ENCODE results near the gene MYO19.

Gene MYO19, protein sequence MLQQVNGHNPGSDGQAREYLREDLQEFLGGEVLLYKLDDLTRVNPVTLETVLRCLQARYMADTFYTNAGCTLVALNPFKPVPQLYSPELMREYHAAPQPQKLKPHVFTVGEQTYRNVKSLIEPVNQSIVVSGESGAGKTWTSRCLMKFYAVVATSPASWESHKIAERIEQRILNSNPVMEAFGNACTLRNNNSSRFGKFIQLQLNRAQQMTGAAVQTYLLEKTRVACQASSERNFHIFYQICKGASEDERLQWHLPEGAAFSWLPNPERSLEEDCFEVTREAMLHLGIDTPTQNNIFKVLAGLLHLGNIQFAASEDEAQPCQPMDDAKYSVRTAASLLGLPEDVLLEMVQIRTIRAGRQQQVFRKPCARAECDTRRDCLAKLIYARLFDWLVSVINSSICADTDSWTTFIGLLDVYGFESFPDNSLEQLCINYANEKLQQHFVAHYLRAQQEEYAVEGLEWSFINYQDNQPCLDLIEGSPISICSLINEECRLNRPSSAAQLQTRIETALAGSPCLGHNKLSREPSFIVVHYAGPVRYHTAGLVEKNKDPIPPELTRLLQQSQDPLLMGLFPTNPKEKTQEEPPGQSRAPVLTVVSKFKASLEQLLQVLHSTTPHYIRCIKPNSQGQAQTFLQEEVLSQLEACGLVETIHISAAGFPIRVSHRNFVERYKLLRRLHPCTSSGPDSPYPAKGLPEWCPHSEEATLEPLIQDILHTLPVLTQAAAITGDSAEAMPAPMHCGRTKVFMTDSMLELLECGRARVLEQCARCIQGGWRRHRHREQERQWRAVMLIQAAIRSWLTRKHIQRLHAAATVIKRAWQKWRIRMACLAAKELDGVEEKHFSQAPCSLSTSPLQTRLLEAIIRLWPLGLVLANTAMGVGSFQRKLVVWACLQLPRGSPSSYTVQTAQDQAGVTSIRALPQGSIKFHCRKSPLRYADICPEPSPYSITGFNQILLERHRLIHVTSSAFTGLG

GRCh38 chr17:36534840-36535668 lies at the start of gene MYO19, which contains the start of gene PIGW:
Gene MYO19 (minus strand): TSS chr17:36534868. CDS start chr17:36532538, 2,330 bp downstream.
Gene PIGW (plus strand): TSS chr17:36534987. CDS start chr17:36537102, 2,115 bp downstream.
- DNase-seq (ENCODE audit: low read depth), result peak; percentile 82

DNA sequence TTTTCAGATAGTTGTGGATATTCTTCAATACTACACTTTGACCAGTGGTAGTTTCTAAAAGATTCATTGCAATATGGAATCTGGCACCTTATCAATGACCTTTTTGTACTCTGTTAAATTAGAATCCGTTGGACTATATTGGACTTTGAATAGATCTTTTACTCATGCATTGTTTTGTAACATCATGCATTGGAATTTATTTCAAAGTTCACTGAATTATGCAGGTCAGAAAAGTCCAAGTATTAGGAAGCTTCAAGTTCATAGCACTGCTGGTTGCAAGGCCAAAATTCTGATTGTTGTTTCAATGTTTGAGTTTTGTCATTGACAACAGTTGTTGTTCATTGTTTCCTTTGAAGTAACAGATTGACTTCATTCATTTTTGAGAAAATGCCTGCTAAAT lies 49.1 kb upstream of the MYO19 start:
- DNase-seq (ENCODE audit: low read depth), result no peak

- no peak for DNase-seq (ENCODE audit: low read depth)
Observed at GRCh38 chr17:36578671-36579070, 44.0 kb upstream of the MYO19 start.

DNA sequence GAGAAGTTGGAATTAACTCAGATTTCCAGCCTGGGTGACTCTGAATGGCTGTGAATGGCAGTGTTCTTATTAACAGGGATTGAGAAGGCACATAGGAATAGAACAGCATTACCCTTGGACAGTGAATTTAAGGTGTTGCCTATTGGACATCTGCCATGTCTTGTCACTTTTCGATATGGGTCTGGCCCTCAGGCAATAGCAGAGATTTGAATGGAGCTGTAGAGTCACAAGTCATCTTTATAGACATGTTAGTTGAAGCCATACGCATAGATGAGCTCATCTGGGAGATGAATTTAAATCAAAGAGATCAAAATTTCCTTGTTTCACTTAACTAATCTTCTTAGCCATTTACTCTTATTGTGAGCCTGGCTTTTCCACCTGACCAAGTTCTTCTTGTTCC lies 42.1 kb upstream of the MYO19 start:
- no peak for DNase-seq (ENCODE audit: low read depth)

DNA sequence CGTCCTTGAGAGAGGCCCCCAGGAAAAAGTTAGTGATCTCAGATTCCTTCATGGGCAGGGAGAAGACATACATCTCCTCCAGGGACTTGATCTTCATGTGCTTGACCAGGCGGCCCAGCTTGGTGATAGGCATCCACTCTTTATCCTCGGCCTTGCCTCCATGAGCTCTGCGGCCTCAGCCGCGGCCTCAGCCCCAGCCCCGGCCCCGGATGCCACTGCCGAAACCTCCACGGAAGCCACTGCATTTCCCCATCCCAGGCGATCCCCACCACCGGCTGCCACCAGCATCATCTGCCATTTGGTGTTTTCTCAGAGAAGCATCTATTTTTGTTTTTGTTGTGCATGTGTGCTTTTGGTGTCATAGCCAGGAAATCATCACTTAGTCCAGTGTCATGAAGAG lies 40.4 kb upstream of the MYO19 start:
- DNase-seq (ENCODE audit: low read depth), result no peak

DNA sequence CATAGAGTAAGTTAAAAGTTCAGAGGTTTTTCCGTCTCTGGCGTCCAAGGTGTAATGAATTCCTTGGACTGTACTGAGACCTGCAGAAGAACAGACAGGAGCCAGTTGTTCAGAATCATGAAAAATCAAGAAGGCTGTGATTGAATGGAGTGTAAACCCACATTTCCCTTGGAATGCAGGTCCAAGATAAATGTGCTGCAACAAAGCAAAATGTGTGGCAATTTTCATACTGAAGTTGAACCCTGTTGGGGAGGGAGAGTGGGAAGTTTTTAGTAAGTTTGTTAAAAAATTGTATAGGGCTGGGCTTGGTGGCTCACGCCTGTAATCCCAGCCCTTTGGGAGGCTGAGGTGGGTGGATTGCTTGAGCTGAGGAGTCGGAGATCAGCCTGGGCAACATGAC lies 31.4 kb upstream of the MYO19 start:
- no peak for DNase-seq (ENCODE audit: low read depth)

GRCh38 chr17:36553459-36553858 lies 18.8 kb upstream of the MYO19 start:
- DNase-seq (ENCODE audit: low read depth), result no peak

- DNase-seq (ENCODE audit: low read depth), result no peak
Observed at GRCh38 chr17:36550491-36551417, 16.1 kb upstream of the MYO19 start.

DNA sequence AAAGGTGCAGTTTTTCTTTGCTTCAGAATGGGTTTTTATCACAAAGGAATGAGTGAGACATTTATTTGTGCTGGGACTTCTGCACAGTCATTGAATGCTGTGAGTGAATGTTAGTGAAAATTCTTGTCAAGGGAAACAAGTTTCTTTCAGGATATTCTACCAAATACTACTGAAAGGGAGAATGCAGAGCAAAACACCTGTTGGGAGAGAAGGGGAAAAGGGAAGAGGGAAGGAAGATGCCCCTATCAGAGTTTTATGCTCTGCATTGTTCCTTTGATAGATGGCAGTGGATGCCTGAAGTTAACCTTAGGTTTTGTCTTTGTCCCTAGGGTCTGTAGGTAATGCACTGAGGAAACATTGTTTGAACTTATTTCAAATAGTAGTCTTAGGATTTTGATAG lies 13.1 kb upstream of the MYO19 start:
- no peak for DNase-seq (ENCODE audit: low read depth)

DNA sequence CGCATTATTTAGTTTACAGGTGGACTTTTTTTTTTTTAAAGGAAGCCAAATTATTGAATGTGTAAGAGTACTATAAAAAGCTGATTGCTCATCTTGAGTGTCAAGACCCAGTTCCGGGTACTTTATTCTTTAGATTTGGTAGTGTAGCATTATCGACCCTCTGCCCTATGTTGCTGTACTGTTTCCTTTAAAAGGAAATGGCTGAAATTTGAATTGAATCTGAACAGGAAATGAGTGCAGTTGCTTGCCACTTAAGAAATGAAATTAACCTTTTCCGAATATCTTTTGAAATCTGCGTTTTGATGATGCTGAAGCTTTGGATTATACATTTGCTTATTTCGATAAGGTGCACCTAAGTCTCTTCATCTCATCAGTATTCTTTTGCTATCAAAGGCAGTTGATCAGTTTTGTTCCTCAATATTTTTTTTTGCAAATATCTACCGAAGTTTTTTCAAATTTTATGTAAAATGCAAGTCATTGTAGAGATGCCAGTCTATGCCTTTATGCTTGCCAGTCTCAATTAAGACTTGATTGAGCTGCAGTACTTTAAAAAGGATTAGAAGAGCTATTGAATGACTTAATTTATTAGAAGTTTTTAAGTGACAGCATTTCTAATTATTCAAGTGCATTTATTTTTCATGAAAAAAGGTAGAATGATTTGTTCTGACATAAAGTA lies 11.9 kb upstream of the MYO19 start:
- DNase-seq (ENCODE audit: low read depth), result no peak

GRCh38 chr17:36545465-36546417 lies 11.1 kb upstream of the MYO19 start:
- DNase-seq (ENCODE audit: low read depth), result peak; percentile 92

GRCh38 chr17:36545077-36545464 lies 10.4 kb upstream of the MYO19 start:
- no peak for DNase-seq (ENCODE audit: low read depth)

DNA sequence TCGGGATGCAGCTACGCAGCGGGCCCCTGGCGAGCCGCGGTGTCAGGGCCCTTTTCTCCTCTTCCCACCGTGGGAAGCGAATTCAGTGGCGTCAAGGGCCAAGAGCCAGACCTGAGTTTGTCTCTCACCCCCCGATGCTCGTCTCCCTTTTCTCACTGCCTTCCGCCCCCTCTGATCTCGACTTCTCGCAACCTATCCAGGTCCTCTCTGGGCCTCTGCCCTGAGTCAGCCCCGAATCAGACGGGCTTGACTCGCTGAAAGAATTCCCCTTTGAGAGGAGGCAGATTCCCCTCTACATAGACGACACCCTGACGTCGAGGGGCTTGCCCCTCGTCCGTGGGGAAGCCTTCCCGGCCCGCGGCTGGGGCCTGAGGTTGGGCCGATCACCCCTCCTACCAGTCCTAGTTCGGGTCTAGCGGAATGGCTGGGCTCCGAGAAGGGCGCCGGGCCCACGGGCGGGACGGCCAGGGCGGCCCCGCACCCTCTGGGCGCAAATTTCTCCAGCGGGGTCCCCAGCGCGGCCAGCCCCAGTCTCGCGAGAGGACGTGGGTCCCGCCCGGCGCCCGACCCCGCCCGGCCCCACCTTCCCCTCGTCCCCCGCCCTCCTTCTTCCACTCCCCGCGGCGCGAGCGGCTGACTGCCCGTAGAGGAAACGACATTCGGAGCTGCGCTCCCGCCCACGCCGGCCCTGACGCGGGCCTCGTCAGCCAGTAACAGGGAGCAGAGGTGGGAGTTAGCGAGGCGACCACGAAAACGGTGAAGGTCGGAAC lies 9.8 kb upstream of the MYO19 start, which contains the start of gene GGNBP2:
TSS of gene GGNBP2 (plus strand) at position 613 of the 770 bp plus-strand sequence. CDS start 806 bp downstream, outside the sequence.
- DNase-seq (ENCODE audit: low read depth), result peak; percentile 83

DNA sequence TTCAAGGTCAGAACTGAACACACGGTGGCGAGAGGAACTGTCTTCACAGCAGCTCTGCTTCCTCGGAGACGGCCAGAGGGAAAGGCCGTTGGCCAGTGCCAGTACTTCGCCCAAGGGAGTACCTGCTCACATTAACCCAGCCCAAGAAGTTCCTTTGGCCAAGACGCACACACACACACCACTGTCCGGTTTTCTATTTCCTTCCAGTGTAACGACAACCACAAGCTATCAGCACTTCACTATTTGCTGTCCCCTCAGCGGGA lies 9.3 kb upstream of the MYO19 start:
- DNase-seq (ENCODE audit: low read depth), result no peak

DNA sequence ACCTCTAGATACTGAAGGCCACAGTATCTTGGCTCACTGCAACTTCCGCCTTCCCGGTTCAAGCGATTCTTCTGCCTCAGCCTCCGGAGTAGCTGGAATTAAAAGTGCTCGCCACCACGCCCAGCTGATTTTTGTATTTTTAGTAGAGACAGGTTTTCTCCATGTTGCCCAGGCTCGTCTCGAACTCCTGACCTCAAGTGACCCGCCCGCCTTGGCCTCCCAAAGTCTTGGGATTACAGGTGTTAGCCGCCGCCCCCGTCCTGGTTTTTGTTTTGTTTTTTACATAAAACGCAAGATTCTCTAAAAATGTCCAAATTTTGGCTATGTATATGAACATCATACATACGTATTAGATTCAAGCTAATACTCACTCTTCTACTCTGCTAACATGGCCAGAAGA lies 8.1 kb upstream of the MYO19 start:
- DNase-seq (ENCODE audit: low read depth), result no peak

- DNase-seq (ENCODE audit: low read depth), result no peak
Observed at GRCh38 chr17:36540696-36541095, 6.0 kb upstream of the MYO19 start.

GRCh38 chr17:36535669-36536081 lies 1.0 kb upstream of the MYO19 start:
- DNase-seq (ENCODE audit: low read depth), result no peak

Data from stimulated activated CD8-positive, alpha-beta memory T cell treated with anti-CD3 and anti-CD28 coated beads, Interleukin-4, amount 100 ng/mL, for 24 hours (primary cell).